AG08396 (cell line): Measurements from ENCODE around the gene SIPA1L3.

Source experiments
- DNase-seq: peaks from one replicate; pipeline ENCODE4 v3.0.0; 2012; ENCODE audit warnings: low spot score, mixed read lengths

SIPA1L3 gene

DNA sequence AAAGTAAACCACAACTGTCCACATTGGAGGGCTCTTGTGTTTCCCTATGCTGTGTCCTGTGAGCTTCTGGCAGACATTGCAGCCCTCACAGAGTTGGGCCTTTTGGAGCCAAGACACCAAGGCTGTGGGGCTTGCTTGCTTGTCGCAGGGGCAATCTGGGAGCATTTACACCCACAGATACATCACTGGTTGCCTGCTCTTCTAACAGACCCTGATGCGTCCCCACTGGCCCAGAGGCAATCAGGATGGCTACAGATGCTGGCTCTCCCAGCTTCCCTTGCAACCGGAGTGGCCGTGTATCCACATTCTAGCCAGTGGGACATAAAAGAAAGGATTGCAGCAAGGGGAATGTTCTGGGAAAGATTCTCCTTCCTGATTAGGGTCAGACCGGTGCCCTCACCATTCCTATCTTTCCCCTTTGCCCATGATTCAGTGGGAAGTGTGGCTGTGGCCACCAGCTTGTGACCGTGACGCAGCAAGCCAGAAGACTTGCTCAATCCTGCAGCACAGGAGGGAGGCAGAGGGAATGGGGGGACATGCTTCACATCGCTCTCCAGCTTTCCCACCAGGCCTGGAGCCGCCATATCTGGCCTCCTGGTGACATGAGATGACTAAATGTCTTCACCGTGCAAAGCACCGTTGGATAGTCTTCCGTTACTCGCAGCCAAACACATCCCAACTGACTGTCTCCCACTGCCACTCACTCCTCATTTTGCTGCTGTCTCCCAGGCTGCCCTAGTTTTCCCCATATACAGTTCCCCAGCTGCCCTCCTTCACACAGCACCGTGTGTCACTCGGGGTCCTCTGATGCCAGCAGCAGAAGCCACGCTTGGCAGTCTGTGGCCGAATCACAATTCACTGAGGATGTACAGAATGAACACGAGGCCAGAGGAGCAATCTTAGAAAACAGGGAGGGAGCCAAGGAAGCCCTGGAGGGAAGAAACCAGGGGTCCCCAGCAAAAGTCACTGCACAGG is 166.1 kb downstream of the SIPA1L3 start:
- DNase-seq: no peak

DNA sequence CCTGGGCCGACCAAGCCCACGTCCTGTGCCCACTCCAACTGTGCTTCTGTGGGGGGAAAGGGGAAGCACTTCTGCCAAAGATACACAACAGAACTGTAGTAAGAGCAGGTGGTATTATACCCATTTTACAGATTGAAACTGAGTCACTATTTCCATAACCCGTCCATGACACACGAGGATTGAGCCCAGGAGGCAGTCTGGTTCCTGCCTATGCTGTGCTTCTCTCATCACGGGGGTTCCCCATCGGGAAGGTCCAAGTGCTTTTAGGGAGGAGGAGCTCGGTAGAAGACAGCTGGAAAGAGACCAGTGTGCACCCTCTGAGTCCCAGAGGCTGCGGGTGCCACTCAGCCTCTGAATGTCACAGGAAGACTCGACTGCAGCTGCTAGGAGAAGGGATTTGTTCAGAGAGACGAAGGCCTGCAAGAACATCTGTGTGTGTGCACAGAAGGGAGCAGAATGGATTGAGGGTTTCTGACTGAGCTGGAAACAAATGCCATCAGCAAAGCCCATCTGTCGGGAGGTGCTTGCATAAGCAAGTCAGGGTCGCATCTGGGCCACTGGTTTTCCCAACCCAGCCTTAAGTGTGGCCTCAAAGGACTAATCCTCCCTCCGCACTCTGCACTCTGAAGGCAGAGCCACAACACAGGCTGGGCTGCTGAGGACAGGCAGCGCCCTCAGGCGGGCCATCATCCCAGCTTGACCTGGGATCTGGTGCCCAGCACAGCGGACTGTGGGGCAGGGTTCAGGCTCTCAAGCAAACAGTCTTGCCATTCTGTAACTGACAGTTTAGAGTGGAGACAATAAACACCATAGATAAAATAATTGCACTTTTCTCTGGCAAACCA is 167.1 kb downstream of the SIPA1L3 start:
- no peak for DNase-seq

DNA sequence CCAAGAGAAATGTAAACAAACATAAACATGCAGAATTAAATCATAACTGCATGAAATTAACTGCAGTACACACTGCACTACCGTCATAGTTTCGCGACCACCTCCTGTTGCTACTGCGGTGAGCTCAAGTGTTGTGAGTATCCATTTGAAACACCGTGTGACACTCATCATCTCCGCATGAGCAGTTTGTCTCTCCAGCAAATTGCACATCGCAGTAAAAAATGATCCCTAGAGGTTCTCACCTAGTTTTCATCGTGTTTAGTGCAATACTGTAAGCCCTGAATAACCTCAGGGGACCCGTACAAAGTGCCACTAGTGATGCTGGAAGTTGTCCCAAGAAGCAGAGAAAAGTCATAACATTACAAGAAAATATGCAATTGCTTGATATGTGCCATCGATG is 169.3 kb downstream of the SIPA1L3 start:
- DNase-seq: no peak

DNA sequence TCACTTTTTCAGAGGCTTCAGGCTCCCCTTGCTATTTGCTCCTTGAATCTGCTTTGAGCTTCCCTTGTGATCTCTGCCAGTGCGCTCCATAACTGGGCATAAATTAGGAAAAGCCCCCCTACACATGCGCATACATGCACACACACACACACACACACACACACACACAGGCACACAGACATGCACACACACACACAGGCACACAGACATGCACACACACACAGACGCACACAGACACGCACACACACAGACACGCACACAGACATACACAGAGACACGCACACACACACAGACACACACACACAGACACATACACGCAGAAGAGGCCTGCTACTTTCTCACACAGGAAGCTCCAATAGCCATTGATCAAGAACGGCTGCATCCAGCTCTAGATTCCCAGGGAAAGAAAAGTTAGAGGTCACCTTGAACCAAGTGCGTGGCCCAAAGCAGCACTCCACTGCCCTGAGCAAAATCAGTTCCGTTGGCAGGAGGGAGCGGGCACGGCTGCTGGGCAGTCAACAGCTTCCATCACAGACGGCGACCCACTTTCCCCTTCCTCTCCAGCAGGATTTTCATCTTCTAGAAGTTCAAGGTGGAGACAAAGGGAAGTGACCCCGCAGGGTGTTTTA is 171.4 kb downstream of the SIPA1L3 start:
- DNase-seq: no peak

DNA sequence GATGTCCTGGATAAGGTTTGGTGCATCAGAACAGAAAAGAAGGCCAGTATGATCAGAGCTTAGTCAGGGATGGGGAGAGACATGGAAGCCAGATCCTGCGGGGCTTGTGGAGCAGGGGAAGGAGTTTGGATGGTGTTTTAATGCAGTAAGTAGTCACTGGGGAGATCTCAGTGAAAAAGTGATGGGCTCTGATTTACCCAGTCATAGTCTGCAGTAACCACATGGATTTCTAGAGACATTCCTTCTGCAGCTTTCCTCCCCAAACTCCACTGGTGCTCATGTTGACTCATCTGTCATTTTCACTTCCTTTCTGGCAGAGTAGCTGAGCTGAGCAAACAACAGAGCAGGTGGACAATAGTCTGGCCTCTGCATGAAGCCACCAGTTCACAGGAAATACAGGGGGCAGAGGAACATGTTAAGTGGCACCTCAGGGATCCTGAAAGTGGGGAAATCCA is 172.9 kb downstream of the SIPA1L3 start:
- DNase-seq: peak; percentile 92

DNA sequence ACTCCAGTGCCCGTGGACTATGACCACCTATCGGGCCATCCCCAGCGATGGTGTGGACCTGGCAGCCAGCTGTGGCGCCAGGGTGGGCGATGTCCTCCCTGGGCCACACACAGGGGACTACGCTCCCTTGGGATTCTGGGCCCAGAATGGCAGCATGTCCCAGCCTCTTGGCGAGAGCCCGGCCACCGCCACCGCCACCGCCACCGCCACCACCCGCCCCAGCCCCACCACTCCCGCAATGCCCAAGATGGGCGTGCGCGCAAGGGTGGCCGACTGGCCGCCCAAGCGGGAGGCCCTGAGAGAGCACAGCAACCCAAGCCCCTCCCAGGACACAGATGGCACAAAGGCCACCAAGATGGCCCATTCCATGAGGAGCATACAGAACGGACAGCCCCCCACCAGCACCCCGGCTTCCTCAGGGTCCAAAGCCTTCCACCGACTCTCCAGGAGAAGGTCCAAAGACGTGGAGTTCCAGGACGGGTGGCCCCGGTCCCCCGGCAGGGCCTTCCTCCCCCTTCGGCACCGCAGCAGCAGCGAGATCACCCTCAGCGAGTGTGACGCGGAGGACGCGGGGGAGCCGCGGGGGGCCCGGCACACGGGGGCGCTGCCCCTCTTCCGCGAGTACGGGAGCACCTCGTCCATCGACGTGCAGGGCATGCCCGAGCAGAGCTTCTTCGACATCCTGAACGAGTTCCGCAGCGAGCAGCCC is 174.7 kb downstream of the SIPA1L3 start:
- DNase-seq: no peak

DNA sequence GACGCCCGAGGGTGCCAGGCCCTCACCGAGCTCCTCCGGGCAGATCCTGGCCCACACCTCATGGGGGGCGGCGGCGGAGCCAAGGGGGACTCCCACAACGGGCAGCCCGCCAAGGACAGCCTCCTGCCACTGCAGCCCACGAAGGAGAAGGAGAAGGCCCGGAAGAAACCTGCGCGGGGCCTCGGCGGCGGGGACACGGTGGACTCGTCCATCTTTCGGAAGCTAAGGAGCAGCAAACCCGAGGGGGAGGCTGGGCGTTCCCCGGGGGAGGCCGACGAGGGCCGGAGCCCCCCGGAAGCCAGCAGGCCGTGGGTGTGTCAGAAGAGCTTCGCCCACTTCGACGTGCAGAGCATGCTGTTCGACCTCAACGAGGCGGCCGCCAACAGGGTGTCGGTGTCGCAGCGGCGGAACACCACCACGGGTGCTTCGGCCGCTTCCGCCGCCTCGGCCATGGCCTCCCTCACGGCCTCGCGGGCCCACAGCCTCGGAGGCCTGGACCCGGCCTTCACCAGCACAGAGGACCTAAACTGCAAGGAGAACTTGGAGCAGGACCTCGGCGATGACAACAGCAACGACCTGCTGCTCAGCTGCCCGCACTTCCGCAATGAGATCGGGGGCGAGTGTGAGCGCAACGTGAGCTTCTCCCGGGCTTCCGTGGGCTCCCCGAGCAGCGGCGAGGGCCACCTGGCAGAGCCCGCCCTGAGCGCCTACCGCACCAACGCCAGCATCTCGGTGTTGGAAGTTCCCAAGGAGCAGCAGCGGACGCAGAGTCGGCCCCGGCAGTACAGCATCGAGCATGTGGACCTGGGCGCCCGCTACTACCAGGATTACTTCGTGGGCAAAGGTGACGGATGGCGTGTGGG is 175.5 kb downstream of the SIPA1L3 start:
- no peak for DNase-seq

DNA sequence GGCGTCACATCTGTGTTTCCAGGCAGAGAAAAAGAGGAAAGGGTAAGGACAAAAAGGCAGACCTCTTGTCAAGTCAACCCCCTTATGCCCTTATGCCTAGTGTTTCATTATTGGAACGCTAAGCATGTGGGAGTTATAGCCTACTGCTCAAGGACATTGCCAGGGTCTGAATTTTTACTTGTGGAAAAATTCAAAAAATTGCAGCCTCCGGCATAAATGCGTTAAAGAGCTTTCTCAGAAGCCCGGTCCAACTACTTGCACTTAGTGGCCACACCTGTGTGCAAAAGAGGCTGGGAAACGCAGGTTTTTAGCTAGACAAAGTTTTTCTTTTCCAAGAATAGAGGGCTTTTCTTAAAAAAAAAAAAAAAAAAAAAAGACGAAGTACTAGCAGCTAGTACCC is 177.2 kb downstream of the SIPA1L3 start:
- DNase-seq: no peak

DNA sequence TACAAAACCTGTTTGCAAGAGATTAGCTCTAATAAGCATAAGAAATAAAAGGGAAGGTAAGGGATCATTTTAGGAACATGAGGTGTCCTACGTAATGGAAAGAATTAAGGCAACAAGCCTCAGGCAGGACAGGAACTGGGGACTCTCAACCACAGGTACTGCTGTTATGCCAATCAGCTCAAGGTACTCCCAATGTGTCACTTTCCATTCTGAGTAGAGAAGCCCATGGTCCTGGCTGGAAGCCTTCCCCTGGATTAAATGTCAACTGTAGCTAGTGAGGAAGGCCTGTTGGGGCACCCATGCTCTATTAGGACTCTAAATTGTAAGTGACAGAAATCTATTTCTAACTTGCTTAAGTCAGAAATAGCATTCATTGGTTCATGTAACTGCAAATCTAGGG is 182.4 kb downstream of the SIPA1L3 start:
- no peak for DNase-seq

DNA sequence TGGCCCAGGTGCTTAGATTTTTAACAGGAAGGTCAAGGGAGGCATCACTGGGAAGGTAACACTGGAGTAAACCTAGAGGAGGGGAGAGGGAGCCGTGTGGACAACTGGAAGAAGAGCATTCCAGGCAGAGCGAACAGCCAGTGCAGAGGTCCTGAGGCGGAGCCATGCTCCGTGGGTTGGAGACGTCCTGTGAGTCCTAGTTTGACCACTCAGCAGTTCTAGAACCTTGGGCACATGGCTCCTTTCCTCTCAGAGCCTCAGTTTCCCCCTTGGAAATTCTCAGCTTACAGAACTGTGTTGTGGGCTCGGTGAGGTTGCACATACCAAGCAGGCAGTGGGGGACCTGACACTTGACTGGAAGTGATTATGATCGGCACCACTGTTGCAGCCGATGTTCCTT is 186.1 kb downstream of the SIPA1L3 start:
- DNase-seq: no peak

DNA sequence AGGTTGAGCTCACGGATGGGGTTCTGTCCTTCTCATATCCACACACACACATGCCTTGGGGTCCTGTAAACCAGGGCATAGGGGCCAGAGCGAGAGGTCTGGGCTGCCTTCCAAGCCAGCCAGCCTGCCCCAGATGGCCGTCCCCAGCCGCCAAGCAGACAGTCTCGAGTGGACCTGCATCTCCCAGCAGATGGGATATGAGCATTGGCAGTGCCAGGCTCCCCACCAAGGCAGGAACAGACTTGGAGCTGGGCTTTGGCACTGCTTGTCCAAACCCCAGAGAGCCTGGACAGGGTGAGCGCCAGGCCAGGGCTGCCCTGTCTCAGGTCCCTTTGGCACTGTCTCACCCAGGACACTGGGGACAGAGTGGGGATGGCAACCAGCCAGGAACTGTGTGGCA is 186.6 kb downstream of the SIPA1L3 start:
- no peak for DNase-seq

DNA sequence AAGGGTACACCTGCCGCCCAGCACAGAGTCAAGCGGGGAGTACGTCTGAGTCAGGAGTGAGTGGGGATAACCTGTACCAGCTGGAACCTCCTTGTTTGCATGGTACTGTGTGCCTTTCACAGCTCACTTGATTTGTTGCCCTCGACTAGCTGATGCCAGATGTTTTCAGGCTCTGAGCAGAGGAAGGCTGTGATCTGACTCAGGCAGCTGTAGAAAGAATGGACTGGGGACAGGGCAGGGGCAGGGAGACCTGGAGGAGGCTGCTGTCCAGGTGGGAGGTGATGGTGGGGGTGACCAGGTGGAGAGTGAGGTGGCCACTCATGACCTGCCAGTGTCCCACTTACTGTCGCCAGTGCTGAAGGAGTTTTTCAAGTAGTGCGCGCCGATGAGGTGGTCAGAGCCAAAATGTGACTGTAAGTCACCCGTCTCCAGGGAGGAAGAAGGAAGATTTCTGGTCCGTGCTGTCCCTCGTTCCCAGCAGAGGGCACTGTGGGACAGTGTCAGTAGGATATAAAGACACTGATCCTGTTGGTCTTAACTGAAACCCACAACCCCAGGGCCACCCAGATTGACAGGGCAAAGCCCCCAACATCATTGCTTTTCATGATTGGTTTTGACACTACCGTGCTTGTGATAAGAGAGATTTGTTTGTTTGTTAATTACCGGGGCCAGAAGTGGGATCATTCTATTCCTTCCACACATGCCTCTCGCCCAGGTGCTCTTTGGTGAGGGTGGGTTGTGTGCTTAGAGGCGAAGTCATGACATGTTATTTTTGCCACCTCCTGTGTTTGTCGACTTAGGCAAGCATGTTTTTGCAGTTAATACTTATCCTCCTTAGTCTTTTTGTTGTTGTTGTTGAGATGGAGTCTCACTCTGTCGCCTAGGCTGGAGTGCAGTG is 188.7 kb downstream of the SIPA1L3 start:
- peak; percentile 82 for DNase-seq

DNA sequence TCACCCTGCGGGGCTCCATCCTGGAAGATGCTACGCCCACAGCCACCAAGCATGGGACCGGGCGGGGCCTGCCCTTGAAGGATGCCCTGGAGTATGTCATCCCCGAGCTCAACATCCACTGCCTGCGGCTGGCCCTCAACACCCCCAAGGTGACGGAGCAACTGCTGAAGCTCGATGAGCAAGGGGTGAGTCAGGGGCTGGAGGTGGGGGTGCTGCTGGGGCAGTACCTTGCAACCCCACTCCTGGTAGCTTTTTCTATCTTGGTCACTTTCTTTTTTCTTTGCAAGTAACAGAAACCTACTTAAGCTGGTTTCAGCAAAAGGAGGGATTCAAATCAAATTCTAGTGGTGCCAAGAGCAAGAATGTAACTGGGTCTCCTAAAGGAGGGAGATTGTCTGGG is 193.0 kb downstream of the SIPA1L3 start:
- DNase-seq: no peak

DNA sequence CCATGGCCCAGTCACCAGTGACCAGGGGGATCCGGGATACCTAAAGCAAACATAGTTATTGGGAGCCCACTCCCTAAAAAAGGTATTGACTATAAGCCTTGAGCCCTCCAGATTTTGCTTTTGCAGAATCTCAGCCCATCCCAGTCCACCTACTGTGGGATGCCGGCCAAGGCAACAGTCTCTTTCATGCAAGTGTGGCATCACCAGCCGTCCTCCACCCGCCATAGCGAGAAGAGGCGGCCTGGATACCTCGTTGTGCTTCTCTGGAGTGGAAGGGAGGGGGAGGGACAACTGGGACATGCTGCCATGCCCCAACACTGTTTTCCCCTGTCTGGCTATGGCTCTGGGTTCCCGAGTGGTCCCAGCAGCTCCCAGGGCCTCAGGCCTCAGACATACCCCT is 193.6 kb downstream of the SIPA1L3 start:
- DNase-seq: no peak

DNA sequence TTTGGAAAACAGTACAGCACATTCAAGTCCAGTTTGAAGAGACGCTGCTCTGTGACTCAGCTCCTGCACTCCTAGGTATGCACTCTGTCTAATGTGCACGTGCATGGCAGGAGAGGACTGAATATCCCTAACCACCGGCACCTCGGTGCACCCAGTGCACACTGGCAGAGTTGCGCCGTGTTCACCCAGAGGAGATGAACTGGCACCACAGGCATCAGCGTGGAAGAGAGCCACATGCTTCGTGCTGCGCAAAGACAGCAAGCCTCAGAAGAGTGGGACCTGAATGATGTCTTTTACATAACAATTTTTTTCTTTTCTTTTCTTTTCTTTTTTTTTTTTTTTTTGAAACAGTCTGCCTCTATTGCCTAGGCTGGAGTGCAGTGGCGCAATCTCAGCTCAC is 194.7 kb downstream of the SIPA1L3 start:
- DNase-seq: no peak

DNA sequence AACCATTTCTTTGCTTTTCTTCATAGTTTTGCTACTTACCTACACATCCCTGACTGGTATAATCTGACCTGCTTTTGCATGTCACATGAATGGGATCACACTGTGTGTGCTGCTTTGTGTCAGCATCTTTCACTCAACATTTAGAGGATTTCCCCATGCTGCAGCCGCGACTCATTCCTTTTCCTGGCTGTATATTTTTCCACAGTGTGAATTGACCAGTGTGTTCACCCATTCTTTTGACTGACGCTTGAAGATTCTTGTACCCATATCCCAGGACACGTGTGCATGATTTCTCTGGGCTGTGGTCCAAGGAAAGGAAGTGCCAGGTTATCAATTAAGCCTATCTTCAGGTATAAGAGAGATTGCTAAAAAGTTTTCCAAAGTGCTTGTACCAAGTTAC is 198.6 kb downstream of the SIPA1L3 start:
- no peak for DNase-seq

DNA sequence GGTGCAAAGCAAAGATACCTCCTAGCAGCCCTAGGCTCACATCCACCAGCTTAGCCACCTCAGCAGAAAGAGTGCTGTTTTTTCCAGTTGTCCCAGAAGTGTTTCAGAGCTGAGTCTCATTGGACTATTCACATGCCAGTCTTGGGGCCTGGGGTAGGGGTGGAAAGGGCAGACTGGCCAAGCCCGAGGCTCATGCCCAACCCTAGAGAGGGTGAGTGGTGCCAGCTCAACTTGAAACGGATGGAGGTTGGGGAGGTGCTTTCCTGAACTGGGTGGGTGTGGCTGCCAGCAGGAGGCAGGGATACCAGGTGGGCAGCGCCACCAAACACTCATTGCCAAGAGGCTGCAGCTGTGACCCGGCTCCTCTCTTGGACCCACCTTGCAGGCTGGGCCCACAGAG is 200.1 kb downstream of the SIPA1L3 start:
- DNase-seq: no peak

DNA sequence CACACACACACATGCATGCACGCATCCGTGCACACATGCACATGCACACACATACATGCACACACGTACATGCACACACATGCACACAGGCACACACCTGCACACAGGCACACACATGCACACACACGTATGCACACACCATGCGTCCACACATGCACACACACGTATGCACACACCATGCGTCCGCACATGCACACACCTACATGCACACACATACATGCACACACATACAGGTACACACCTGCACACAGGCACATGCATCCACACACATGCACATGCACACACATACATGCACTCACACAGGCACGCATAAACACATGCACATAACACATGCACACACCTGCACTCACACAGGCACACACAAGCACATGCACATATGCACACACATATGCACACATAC is 204.9 kb downstream of the SIPA1L3 start:
- DNase-seq: no peak

DNA sequence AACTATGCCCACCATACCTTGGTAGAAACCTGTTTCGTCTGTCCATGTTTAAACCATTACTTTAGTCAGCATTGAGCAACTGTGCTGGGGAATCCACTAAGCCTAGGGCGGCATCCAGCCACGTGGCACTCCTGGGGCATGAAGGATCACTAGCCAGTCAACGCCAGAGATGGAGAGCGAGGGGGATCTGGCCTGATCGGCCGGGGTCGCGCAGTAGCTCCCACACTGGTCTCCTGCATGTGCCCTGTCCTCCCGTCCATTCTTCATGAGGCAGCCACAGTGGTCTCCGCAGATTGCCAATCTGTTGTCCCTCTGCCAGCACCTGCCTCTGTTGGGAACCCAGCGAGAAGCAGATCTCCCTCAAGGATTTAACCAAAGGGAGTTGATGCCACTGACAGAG is 207.6 kb downstream of the SIPA1L3 start:
- no peak for DNase-seq

DNA sequence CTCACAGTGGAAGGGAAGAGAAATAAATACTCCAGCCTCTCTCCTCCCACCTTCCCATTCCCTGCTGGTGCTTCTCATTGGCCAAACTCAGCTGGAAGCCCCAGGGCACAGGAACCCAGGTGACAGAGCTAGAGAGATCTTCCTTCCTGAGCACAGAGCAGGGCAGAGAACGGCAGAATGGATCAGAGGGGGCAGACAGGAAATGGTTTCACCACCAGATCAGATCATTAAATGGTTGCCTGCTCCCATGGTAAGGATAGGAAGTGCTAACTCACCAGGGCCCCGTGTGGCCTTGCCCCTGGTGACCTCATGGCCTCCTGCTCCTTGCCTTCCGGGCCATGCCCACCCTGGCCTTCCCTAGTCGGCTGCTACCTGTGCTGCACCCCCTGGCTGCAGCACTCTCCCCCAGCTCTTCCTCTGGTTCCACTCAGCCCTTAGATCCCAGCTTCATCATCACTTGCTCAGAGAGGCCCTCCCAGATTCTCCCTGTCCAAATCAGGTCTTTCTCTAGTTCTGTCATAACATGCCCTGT is 208.3 kb downstream of the SIPA1L3 start:
- DNase-seq: no peak
